Endodermal cell (in vitro differentiated cells): ENCODE results near the gene M1AP. TPM values are rescaled to one million over a fixed set of nuclear protein-coding genes. Genes with fewer than 3 reads are reported as not detected.

Experiments
- DNase-seq: peaks from one replicate; pipeline ENCODE4 v3.0.0-alpha.2; 2017
- H3K27ac ChIP-seq: 2 replicates; pipeline ENCODE4 v1.5.1; 2013; ENCODE audit warnings: mild to moderate bottlenecking, low read depth, low read length, moderate library complexity
- H3K27me3 ChIP-seq: 2 replicates; pipeline ENCODE4 v1.6.1; 2013; ENCODE audit warnings: mild to moderate bottlenecking, low read length, moderate library complexity; ENCODE audit not compliant: insufficient read depth, control insufficient read depth, poor library complexity, severe bottlenecking
- H3K36me3 ChIP-seq: 2 replicates; pipeline ENCODE4 v1.7.0; 2013; ENCODE audit warnings: mild to moderate bottlenecking, low read length, moderate library complexity; ENCODE audit not compliant: control insufficient read depth, insufficient read depth
- H3K4me1 ChIP-seq: one replicate; pipeline ENCODE4 v1.7.0; 2013; ENCODE audit warnings: low read length; ENCODE audit not compliant: control insufficient read depth, insufficient read depth
- H3K4me3 ChIP-seq: 2 replicates; pipeline ENCODE4 v1.5.1; 2013; ENCODE audit warnings: mild to moderate bottlenecking, low read length, moderate library complexity
- H3K9ac ChIP-seq: 2 replicates; pipeline ENCODE4 v1.6.1; 2013; ENCODE audit warnings: mild to moderate bottlenecking, low read length, moderate library complexity; ENCODE audit not compliant: poor library complexity, severe bottlenecking; ENCODE audit errors: extremely low read depth
- H3K9me3 ChIP-seq: 2 replicates; pipeline ENCODE4 v1.6.1; 2013; ENCODE audit warnings: mild to moderate bottlenecking, low read length, moderate library complexity; ENCODE audit not compliant: control insufficient read depth
- H3K27ac Mint-ChIP-seq: 2 replicates; pipeline ENCODE4 v1.8.0; 2020; ENCODE audit warnings: mixed read lengths
- H3K27me3 Mint-ChIP-seq: 2 replicates; pipeline ENCODE4 v1.8.0; 2021; ENCODE audit warnings: mild to moderate bottlenecking, mixed read lengths; ENCODE audit not compliant: insufficient read depth
- H3K36me3 Mint-ChIP-seq: 2 replicates; pipeline ENCODE4 v1.8.0; 2020; ENCODE audit warnings: low read depth, mixed read lengths
- H3K4me1 Mint-ChIP-seq: 2 replicates; pipeline ENCODE4 v1.8.0; 2020; ENCODE audit warnings: mixed read lengths
- H3K4me3 Mint-ChIP-seq: 2 replicates; pipeline ENCODE4 v1.8.0; 2020; ENCODE audit warnings: mild to moderate bottlenecking, moderate library complexity, mixed read lengths
- H3K9me3 Mint-ChIP-seq: 2 replicates; pipeline ENCODE4 v1.8.0; 2020; ENCODE audit warnings: mild to moderate bottlenecking, mixed read lengths
- WGBS, 2 experiments: methylation state at CpG; one replicate each; pipeline versions ENCODE4 v1.1.5 to v1.1.7; 2013; ENCODE audit warnings: missing lambda C conversion rate in 2 of 2, mixed read lengths in 1 of 2; ENCODE audit not compliant: insufficient coverage in 1 of 2, insufficient read length in 1 of 2; 5-methylcytosine and 5-hydroxymethylcytosine counted together
- total RNA-seq, 2 donors: library from RNA; stranded (reverse); fragmentation: NEBNext Ultra II Directional in 1 of 2; extraction: Animal tissue kit (Norgen Biotek cat#: 25700) in 1 of 2; gene quantifications; 2 replicates in 1 of 2; 3 replicates in 1 of 2; pipeline ENCODE4 v1.2.1, GENCODE V29; 2021
- TF ChIP-seq, protein P1 (sequence below): fragments of 200-600 bp; sonication (generic); conservative IDR thresholded peaks from 2 replicates; pipeline ENCODE4 v1.5.0; 2021; ENCODE audit warnings: antibody characterized with exemption, mild to moderate bottlenecking

The M1AP gene
- total RNA-seq, 2 donors from 2014 or later = 3.8 to 5.5 TPM

DNA sequence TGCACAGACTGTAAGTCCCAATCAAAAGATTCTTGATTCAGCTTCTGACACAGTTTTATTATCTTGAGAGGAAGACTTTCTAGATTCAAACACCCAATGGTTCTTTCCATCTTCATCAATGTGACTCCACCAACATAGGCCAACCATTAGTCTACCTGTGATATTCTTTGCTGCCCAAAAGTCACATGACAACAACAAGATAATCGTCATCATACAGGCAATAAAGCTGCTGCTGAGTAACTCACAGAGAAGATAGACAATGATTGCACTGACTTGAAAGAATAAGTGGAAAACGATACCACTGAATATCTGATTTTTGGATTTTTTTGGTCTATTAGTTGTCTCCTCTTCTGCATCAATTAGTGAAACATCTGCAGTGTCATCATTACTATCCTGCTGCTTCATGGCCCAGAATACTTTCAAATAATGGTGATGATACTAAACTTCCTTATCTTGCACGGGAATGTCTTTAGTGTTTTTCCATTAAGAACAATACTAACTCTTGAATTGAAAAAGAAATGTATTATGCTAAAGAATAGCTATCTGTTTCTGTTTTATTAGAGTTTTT is 19.5 kb downstream of the M1AP start:
- H3K27me3 Mint-ChIP-seq = no peaks in the 10 kb centered on the region
- 73 to 90% methylated on average over 2 of the region's 3 CpGs for WGBS, 2 experiments
- H3K27me3 ChIP-seq = no peaks in the 10 kb centered on the region

DNA sequence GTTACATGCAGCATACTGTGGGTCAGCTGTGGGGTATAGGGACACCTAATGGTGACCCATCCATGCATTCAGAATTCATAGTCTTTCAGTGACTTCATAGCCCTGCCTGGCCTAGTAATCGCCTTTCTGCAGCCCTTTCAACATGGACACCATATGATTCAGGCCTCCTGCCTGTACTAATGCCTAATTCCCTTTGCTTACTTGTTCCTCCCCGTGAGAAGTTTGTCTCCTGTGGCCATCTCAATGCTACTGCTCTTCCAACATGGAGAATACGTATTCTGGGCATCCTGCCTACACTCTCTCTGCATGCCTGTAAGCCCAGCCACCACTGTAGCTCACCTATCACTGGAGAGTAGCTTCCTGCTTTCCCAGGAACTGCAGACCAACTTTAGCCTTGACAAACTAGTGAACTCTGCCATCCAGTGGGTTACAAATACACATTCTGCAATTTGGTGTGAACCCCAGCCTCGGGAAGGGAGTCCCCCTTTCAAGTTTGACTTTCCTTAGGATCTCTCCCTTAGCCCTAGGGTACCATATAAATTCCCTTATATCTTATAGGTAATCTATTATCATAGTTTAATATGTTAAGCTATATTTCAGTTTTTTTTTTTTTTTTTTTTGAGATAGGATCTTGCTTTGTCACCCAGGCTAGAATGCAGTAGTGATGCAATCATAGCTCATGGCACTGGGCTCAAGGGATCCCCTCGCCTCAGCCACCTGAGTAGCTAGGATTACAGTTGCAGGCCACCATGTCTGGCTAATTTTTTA is 22.3 kb downstream of the M1AP start:
- Mint-ChIP-seq H3K4me3 (no peak overlapping the region), H3K9me3 (no peaks in the 10 kb centered on the region), H3K4me1 (no peaks in the 10 kb centered on the region), H3K27me3 (no peaks in the 10 kb centered on the region), H3K36me3 (no peaks in the 10 kb centered on the region), H3K27ac (no peak overlapping the region)
- Histone ChIP-seq H3K4me3 (no peak overlapping the region), H3K9ac (no peak overlapping the region), H3K36me3 (no peaks in the 10 kb centered on the region), H3K4me1 (no peaks in the 10 kb centered on the region), H3K9me3 (no peaks in the 10 kb centered on the region), H3K27ac (no peak overlapping the region), H3K27me3 (no peaks in the 10 kb centered on the region)
- TF ChIP-seq, protein P1, sequence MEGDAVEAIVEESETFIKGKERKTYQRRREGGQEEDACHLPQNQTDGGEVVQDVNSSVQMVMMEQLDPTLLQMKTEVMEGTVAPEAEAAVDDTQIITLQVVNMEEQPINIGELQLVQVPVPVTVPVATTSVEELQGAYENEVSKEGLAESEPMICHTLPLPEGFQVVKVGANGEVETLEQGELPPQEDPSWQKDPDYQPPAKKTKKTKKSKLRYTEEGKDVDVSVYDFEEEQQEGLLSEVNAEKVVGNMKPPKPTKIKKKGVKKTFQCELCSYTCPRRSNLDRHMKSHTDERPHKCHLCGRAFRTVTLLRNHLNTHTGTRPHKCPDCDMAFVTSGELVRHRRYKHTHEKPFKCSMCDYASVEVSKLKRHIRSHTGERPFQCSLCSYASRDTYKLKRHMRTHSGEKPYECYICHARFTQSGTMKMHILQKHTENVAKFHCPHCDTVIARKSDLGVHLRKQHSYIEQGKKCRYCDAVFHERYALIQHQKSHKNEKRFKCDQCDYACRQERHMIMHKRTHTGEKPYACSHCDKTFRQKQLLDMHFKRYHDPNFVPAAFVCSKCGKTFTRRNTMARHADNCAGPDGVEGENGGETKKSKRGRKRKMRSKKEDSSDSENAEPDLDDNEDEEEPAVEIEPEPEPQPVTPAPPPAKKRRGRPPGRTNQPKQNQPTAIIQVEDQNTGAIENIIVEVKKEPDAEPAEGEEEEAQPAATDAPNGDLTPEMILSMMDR = no peak
- no peak for DNase-seq
- 88 to 97% methylated on average over 3 to 5 of the region's 5 CpGs for WGBS, 2 experiments

More for the DNA sequence above, 19.5 kb downstream of the M1AP start:
- Mint-ChIP-seq H3K36me3 (no peaks in the 10 kb centered on the region), H3K4me1 (peaks cover 10% of the 10 kb centered on the region), H3K9me3 (no peaks in the 10 kb centered on the region), H3K27ac (no peak overlapping the region), H3K4me3 (no peak overlapping the region)
- Histone ChIP-seq H3K4me1 (no peaks in the 10 kb centered on the region), H3K9ac (no peak overlapping the region), H3K4me3 (no peak overlapping the region), H3K36me3 (no peaks in the 10 kb centered on the region), H3K9me3 (no peaks in the 10 kb centered on the region), H3K27ac (no peak overlapping the region)
- no peak for DNase-seq
- TF ChIP-seq, protein P1 = no peak

DNA sequence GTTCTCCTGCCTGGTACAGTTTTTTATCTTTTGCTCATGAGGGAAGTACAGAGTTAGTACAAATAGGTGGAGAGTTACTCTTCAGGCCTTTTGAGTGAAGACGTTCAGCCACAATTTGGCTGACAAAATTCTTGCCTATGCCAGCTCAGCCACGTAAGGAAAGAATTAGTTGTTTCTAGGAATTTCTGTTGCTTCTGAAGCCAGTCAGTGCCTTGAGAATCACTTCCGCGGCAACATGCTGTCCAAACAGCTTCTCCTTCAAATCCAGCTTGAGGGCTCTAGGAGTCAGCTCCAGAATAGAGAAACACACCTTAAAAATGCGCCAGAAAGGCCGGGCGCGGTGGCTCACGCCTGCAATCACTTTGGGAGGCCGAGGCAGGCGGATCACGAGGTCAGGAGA is 27.5 kb downstream of the M1AP start:
- Mint-ChIP-seq H3K27ac (no peak overlapping the region), H3K4me1 (peaks cover 11% of the 10 kb centered on the region), H3K36me3 (no peaks in the 10 kb centered on the region), H3K4me3 (no peak overlapping the region), H3K9me3 (no peaks in the 10 kb centered on the region), H3K27me3 (no peaks in the 10 kb centered on the region)
- H3K9me3 ChIP-seq = no peaks in the 10 kb centered on the region
- H3K27me3 ChIP-seq = peaks cover 5% of the 10 kb centered on the region
- WGBS, 2 experiments = 94 to 97% methylated on average over 12 of the region's 12 CpGs
- H3K4me3 ChIP-seq = no peak overlapping the region
- DNase-seq = no peak
- H3K27ac ChIP-seq = no peak overlapping the region
- peaks cover 5% of the 10 kb centered on the region for H3K4me1 ChIP-seq
- TF ChIP-seq, protein P1 = no peak
- H3K9ac ChIP-seq = no peak overlapping the region
- H3K36me3 ChIP-seq = no peaks in the 10 kb centered on the region
